ENCODE measurements around the gene RALBP1.
"Not testable (repeated sequence)": the region's sequence is repeated elsewhere in the genome, so short reads cannot be mapped to it uniquely, and the experiment has no call there.

RALBP1 gene

GRCh38 chr18:9441061-9441460, 34.3 kb upstream of the RALBP1 start:
- H3K36me3 ChIP-seq (ENCODE audit: control insufficient read depth, insufficient read depth, low read length), result no peaks in the 10 kb centered on the region
- no peak overlapping the region for H3K27ac ChIP-seq
- no peaks in the 10 kb centered on the region for H3K9me3 ChIP-seq (ENCODE audit: control insufficient read depth, low read length)
- no peaks in the 10 kb centered on the region for H3K4me1 ChIP-seq
- no peak overlapping the region for H3K4me2 ChIP-seq (ENCODE audit: low read length)
- H3K79me2 ChIP-seq, result no peaks in the 10 kb centered on the region
- H3K4me3 ChIP-seq (ENCODE audit: low read depth, low read length), result no peak overlapping the region
- no peak overlapping the region for H2AFZ ChIP-seq
- no peaks in the 10 kb centered on the region for H3K27me3 ChIP-seq (ENCODE audit: control insufficient read depth, insufficient read depth, low read length)
- H3K9ac ChIP-seq, result no peak overlapping the region
- TF ChIP-seq, protein P1, sequence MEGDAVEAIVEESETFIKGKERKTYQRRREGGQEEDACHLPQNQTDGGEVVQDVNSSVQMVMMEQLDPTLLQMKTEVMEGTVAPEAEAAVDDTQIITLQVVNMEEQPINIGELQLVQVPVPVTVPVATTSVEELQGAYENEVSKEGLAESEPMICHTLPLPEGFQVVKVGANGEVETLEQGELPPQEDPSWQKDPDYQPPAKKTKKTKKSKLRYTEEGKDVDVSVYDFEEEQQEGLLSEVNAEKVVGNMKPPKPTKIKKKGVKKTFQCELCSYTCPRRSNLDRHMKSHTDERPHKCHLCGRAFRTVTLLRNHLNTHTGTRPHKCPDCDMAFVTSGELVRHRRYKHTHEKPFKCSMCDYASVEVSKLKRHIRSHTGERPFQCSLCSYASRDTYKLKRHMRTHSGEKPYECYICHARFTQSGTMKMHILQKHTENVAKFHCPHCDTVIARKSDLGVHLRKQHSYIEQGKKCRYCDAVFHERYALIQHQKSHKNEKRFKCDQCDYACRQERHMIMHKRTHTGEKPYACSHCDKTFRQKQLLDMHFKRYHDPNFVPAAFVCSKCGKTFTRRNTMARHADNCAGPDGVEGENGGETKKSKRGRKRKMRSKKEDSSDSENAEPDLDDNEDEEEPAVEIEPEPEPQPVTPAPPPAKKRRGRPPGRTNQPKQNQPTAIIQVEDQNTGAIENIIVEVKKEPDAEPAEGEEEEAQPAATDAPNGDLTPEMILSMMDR (IDR thresholded peaks at IDR 0.05), result no peak

DNA sequence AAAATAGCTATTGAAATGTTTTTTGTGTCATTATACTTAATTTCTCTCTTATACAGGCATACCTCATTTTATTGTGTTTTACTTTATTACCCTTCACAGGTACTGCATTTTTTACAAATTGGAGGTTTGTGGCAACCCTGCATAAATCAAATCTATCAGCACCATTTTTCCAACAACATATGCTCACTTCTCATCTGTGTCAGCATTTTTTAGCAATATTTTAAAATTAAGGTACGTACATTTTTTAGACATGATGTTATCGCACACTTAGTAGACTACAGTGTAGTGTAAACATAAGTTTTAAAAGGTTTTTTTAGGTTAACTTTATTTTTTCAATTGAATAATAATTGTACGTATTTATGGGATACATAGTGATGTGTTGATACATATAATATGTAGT, 30.8 kb upstream of the RALBP1 start:
- no peaks in the 10 kb centered on the region for H3K79me2 ChIP-seq
- no peak overlapping the region for H3K4me2 ChIP-seq (ENCODE audit: low read length)
- H3K4me1 ChIP-seq, result no peaks in the 10 kb centered on the region
- no peaks in the 10 kb centered on the region for H3K27me3 ChIP-seq (ENCODE audit: control insufficient read depth, insufficient read depth, low read length)
- H3K9ac ChIP-seq, result no peak overlapping the region
- no peak overlapping the region for H3K4me3 ChIP-seq (ENCODE audit: low read depth, low read length)
- H3K27ac ChIP-seq, result no peak overlapping the region
- TF ChIP-seq, protein P1 (IDR thresholded peaks at IDR 0.05), result no peak
- H3K36me3 ChIP-seq (ENCODE audit: control insufficient read depth, insufficient read depth, low read length), result no peaks in the 10 kb centered on the region
- H2AFZ ChIP-seq, result no peak overlapping the region
- H3K9me3 ChIP-seq (ENCODE audit: control insufficient read depth, low read length), result no peaks in the 10 kb centered on the region

DNA sequence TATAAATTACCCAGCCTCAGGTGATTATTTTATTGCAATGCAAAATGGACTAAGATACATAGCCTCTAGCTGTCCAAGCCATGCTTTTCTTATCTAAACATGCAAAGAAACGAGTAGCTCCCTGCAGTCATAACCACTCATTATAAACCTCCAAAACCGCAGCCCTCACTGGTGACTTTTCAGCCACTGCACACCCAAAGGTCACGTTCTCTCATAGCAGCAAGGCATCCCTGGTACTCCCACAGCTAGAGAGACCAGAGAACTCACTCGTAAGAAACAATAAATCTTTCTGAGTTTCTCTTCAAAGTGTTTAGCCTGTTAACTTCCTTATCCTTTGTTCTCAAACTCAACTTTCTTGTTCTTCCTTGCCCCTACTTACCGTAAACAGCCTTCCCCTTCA, 28.5 kb upstream of the RALBP1 start:
- Histone ChIP-seq H2AFZ (no peak overlapping the region), H3K4me2 (ENCODE audit: low read length) (no peak overlapping the region)

GRCh38 chr18:9447334-9447733, 28.0 kb upstream of the RALBP1 start:
- no peaks in the 10 kb centered on the region for H3K79me2 ChIP-seq
- no peaks in the 10 kb centered on the region for H3K4me1 ChIP-seq
- H3K36me3 ChIP-seq (ENCODE audit: control insufficient read depth, insufficient read depth, low read length), result no peaks in the 10 kb centered on the region
- TF ChIP-seq, protein P1 (IDR thresholded peaks at IDR 0.05), result no peak
- H3K27ac ChIP-seq, result no peak overlapping the region
- H3K9me3 ChIP-seq (ENCODE audit: control insufficient read depth, low read length), result no peaks in the 10 kb centered on the region
- H3K4me2 ChIP-seq (ENCODE audit: low read length), result no peak overlapping the region
- H3K27me3 ChIP-seq (ENCODE audit: control insufficient read depth, insufficient read depth, low read length), result no peaks in the 10 kb centered on the region
- H3K4me3 ChIP-seq (ENCODE audit: low read depth, low read length), result no peak overlapping the region
- H2AFZ ChIP-seq, result no peak overlapping the region
- H3K9ac ChIP-seq, result no peak overlapping the region

More for the DNA sequence above, 28.5 kb upstream of the RALBP1 start:
- Histone ChIP-seq H3K9ac (no peak overlapping the region), H3K4me1 (no peaks in the 10 kb centered on the region), H3K79me2 (no peaks in the 10 kb centered on the region), H3K36me3 (ENCODE audit: control insufficient read depth, insufficient read depth, low read length) (no peaks in the 10 kb centered on the region), H3K27ac (no peak overlapping the region), H3K4me3 (ENCODE audit: low read depth, low read length) (no peak overlapping the region), H3K27me3 (ENCODE audit: control insufficient read depth, insufficient read depth, low read length) (no peaks in the 10 kb centered on the region), H3K9me3 (ENCODE audit: control insufficient read depth, low read length) (no peaks in the 10 kb centered on the region)
- TF ChIP-seq, protein P1 (IDR thresholded peaks at IDR 0.05), result no peak

DNA sequence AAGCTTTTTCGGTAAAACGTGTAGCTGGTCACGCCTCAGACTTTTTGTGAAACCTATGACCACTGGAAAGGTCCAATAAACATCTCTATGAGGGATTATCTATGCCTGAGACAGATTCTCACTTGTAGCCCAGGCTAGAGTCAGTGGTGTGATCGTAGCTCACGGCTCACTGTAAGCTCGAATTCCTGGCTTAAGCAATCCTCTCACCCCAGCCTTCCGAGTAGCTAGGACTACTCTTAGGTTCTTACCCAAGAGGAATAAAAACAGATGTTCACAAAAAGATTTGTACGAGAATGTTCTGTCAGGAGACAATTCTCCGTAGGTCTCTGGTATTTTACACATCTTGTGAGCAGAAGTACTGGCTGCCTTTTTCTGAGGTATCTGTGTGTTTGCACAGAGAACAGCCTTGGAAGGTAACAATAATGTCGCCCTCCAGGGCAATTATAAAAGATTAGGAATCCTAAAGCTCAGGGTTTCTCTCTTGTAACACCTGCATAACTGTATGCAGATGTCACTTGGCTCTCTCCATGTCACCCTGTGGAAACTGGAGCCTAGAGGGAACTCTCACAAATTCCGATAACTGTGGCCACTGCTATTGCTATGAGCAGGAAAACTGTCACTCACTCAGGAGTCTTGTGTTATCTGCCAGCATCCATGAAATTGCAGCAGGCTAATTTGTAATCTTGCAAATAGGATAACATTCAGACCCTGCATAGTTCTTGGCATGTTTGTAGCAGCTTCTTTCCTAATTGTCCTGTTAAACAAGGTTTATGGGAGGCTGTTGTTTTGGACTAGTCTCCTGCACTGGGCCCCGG, 25.5 kb upstream of the RALBP1 start:
- no peaks in the 10 kb centered on the region for H3K9me3 ChIP-seq (ENCODE audit: control insufficient read depth, low read length)
- H3K4me2 ChIP-seq (ENCODE audit: low read length), result no peak overlapping the region
- no peaks in the 10 kb centered on the region for H3K79me2 ChIP-seq
- no peak overlapping the region for H3K27ac ChIP-seq
- peak overlapping the region; percentile 19 for H2AFZ ChIP-seq
- no peak overlapping the region for H3K9ac ChIP-seq
- no peaks in the 10 kb centered on the region for H3K4me1 ChIP-seq
- no peak overlapping the region for H3K4me3 ChIP-seq (ENCODE audit: low read depth, low read length)
- H3K36me3 ChIP-seq (ENCODE audit: control insufficient read depth, insufficient read depth, low read length), result no peaks in the 10 kb centered on the region
- TF ChIP-seq, protein P1 (IDR thresholded peaks at IDR 0.05), result no peak
- H3K27me3 ChIP-seq (ENCODE audit: control insufficient read depth, insufficient read depth, low read length), result no peaks in the 10 kb centered on the region

GRCh38 chr18:9450920-9451319, 24.4 kb upstream of the RALBP1 start:
- H3K9ac ChIP-seq; H3K27me3 ChIP-seq (ENCODE audit: control insufficient read depth, insufficient read depth, low read length); H3K4me2 ChIP-seq (ENCODE audit: low read length); H3K27ac ChIP-seq; H3K36me3 ChIP-seq (ENCODE audit: control insufficient read depth, insufficient read depth, low read length); H3K9me3 ChIP-seq (ENCODE audit: control insufficient read depth, low read length); H3K79me2 ChIP-seq; H3K4me1 ChIP-seq; H2AFZ ChIP-seq; H3K4me3 ChIP-seq (ENCODE audit: low read depth, low read length): not testable (repeated sequence)

Measured in parathyroid adenoma (tissue), 2 donors.